Right lobe of liver (tissue), 6 donors: Measurements from ENCODE around the gene KRTAP21-2. TPM values are rescaled to one million over a fixed set of nuclear protein-coding genes. Genes with fewer than 3 reads are reported as not detected.
"Not testable (repeated sequence)": the region's sequence is repeated elsewhere in the genome, so short reads cannot be mapped to it uniquely, and the experiment has no call there.

Experiments used
- ATAC-seq, 4 donors: fragments of 200-7000 bp; cut with Tn5 transposase; one replicate each; pipeline ENCODE4 v1.9.1; 2020; ENCODE audit warnings: mild to moderate bottlenecking in 4 of 4, moderate library complexity in 4 of 4
- DNase-seq, 3 donors: peaks; one replicate each; pipeline ENCODE4 v3.0.0-alpha.2; 2020
- H3K27ac ChIP-seq, 3 donors: fragments of 200-600 bp; one replicate each; pipeline ENCODE4 v1.8.0; 2022
- H3K27me3 ChIP-seq, 2 donors: fragments of 200-600 bp; one replicate each; pipeline ENCODE4 v1.8.0; 2022
- H3K36me3 ChIP-seq, 4 donors: fragments of 200-600 bp; sonication (generic) in 1 of 4; one replicate each; pipeline versions ENCODE4 v1.5.1 to v1.8.0; 2017 to 2022; ENCODE audit warnings: control low read depth in 1 of 4
- H3K4me1 ChIP-seq, 4 donors: fragments of 200-600 bp; sonication (generic) in 1 of 4; one replicate each; pipeline versions ENCODE4 v1.5.1 to v1.8.0; 2017 to 2022; ENCODE audit warnings: control low read depth in 1 of 4
- H3K4me3 ChIP-seq, 3 donors: fragments of 200-600 bp; one replicate each; pipeline ENCODE4 v1.8.0; 2022
- H3K9me3 ChIP-seq, 4 donors: fragments of 200-600 bp; sonication (generic) in 1 of 4; one replicate each; pipeline versions ENCODE4 v1.5.1 to v1.8.0; 2017 to 2022; ENCODE audit warnings: control low read depth in 1 of 4
- POLR2A ChIP-seq: fragments of 450-650 bp; IDR thresholded peaks from one replicate; pipeline ENCODE4 v1.6.1; 2017; ENCODE audit warnings: antibody characterized with exemption, mild to moderate bottlenecking
- WGBS: methylation state at CpG from one replicate; pipeline ENCODE4 v1.1.6; 2018; ENCODE audit warnings: low coverage, low lambda C conversion rate; ENCODE audit not compliant: insufficient coverage; ENCODE audit errors: missing lambda C conversion rate; 5-methylcytosine and 5-hydroxymethylcytosine counted together
- intact Hi-C, 2 donors: fragments of 100-400 bp; cut with DNase I; formaldehyde crosslinking; loops; one replicate each; pipeline versions ENCODE4 v1.11.2 to v1.14.1; 2022
- total RNA-seq, 6 experiments: library from RNA; depleted of rRNA in 2 of 6; stranded (reverse); fragments of >200 nt in 2 of 6; fragmentation: NEBNext Ultra II Directional in 3 of 6; extraction: Animal tissue kit (Norgen Biotek cat#: 25700) in 3 of 6; gene quantifications; one replicate each; pipeline versions ENCODE4 v1.1.0 to v1.2.4, GENCODE V29; 2016 to 2023
- TF ChIP-seq, protein P1 (sequence below), 4 donors: fragments of 200-600 bp in 3 of 4; fragments of 450-650 bp in 1 of 4; IDR thresholded peaks; one replicate each; pipeline versions ENCODE4 v1.5.1 to v1.8.0; 2016 to 2022; ENCODE audit warnings: antibody characterized with exemption in 4 of 4, mild to moderate bottlenecking in 2 of 4
- donor health status: DM: no; HTN: yes; CAD: no.
- donor health status: DM: no; HTN: no; CAD: no.
- donor health status: DM: no; HTN: no; CAD: no.
- donor health status: DM: no; HTN: yes; CAD: no.
- donor health status: DM: no; HTN: yes; CAD: no.

Gene KRTAP21-2
- total RNA-seq, 6 experiments from 2014 or later, result not detected

- TF ChIP-seq, protein P1, sequence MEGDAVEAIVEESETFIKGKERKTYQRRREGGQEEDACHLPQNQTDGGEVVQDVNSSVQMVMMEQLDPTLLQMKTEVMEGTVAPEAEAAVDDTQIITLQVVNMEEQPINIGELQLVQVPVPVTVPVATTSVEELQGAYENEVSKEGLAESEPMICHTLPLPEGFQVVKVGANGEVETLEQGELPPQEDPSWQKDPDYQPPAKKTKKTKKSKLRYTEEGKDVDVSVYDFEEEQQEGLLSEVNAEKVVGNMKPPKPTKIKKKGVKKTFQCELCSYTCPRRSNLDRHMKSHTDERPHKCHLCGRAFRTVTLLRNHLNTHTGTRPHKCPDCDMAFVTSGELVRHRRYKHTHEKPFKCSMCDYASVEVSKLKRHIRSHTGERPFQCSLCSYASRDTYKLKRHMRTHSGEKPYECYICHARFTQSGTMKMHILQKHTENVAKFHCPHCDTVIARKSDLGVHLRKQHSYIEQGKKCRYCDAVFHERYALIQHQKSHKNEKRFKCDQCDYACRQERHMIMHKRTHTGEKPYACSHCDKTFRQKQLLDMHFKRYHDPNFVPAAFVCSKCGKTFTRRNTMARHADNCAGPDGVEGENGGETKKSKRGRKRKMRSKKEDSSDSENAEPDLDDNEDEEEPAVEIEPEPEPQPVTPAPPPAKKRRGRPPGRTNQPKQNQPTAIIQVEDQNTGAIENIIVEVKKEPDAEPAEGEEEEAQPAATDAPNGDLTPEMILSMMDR (IDR thresholded peaks at IDR 0.05), result no peak
- TF ChIP-seq POLR2A, result no peak
- intact Hi-C loops, result no loop called here
- WGBS, result 35% methylated on average over 2 of the region's 2 CpGs
These were observed 13.7 kb upstream of the KRTAP21-2 start for GRCh38 chr21:30760776-30761175.

DNA sequence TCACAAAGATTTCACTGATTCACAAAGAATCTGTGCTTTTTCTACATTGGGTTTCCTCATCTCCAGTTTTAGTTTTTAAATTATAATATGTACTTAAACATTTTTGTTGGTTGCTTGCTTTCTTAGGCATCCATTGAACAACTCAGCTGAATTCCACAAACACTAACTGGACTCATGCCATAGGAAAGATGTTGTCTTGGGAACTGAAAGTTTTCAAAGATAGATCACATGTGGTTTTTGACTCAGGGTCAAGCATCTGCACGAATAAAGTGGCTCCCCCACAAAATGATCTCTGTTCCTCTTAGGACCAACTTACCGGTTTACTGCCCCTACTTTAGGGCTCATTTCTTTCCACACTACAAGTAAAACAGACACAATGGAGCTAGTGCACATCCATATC is 11.2 kb upstream of the KRTAP21-2 start:
- H3K36me3 ChIP-seq, result no peaks in the 10 kb centered on the region
- no peak overlapping the region for H3K4me3 ChIP-seq
- no peak for TF ChIP-seq POLR2A
- TF ChIP-seq, protein P1 (IDR thresholded peaks at IDR 0.05), result no peak
- 51% methylated on average over 2 of the region's 2 CpGs for WGBS
- H3K27me3 ChIP-seq, result no peaks in the 10 kb centered on the region
- ATAC-seq (no peak), DNase-seq (no peak)
- intact Hi-C loops, result no loop called here
- no peaks in the 10 kb centered on the region for H3K9me3 ChIP-seq
- no peaks in the 10 kb centered on the region for H3K4me1 ChIP-seq
- H3K27ac ChIP-seq, result no peak overlapping the region

More at GRCh38 chr21:30760776-30761175, 13.7 kb upstream of the KRTAP21-2 start:
- no peaks in the 10 kb centered on the region for H3K9me3 ChIP-seq
- H3K4me1 ChIP-seq, result no peaks in the 10 kb centered on the region
- no peak overlapping the region for H3K27ac ChIP-seq
- DNase-seq (no peak), ATAC-seq (no peak)
- no peaks in the 10 kb centered on the region for H3K36me3 ChIP-seq
- no peak overlapping the region for H3K4me3 ChIP-seq
- H3K27me3 ChIP-seq, result no peaks in the 10 kb centered on the region

GRCh38 chr21:30755328-30755727 is 8.3 kb upstream of the KRTAP21-2 start, which contains the start of gene KRTAP21-1:
Gene KRTAP21-1 (minus strand): TSS chr21:30755428. CDS start chr21:30755378, 50 bp downstream.
- H3K9me3 ChIP-seq, H3K27me3 ChIP-seq, H3K4me3 ChIP-seq, intact Hi-C loops, H3K27ac ChIP-seq, DNase-seq, H3K36me3 ChIP-seq, ATAC-seq, H3K4me1 ChIP-seq: not testable (repeated sequence)
- no CpG with 5 or more reads among the region's 2 CpGs for WGBS

DNA sequence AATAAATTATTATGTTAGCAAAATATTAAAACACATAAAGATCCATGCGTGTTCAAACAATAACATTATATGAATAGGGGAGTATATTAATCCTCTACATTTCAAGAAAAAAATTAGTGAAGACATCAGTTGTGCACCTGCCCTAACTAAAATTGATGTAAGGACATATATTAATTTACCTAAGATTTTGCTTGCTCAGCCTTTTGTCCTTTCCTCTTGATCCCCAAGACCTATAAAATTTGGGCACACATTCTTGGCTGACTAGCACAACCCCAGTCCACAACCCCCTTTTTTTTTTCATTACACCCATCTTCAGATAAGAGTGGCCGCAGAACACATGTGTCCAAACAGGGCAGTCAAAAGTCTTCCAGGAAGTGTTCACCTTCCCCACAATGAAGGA is 6.6 kb downstream of the KRTAP21-2 start:
- Histone ChIP-seq H3K36me3 (no peaks in the 10 kb centered on the region), H3K4me1 (no peaks in the 10 kb centered on the region), H3K9me3 (no peaks in the 10 kb centered on the region), H3K27me3 (no peaks in the 10 kb centered on the region), H3K27ac (no peak overlapping the region), H3K4me3 (no peak overlapping the region)
- intact Hi-C loops, result no loop called here
- DNase-seq (no peak), ATAC-seq (no peak)
- 69% methylated on average over 2 of the region's 2 CpGs for WGBS
- no peak for TF ChIP-seq POLR2A
- TF ChIP-seq, protein P1 (IDR thresholded peaks at IDR 0.05), result no peak

DNA sequence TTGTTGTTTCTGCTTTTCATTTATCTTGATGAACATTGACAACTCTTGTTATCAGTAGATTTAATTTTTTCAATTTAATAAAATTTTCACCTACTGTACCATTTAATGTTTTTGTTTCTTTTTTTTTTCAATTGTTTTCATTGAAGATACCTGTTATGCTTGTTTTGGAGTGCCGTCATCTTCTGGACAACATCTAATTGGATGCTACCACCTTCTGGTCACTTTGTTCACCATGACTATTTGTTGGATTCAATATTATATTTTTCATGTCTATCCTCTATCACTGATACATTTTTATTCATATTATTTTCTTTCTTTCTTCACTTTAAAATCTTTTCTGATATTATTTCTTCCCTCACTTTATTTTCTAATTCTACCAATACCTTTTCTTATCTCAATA is 14.0 kb downstream of the KRTAP21-2 start:
- WGBS, result 58% methylated on average over 1 of the region's 1 CpG
- intact Hi-C loops, result no loop called here
- H3K4me1 ChIP-seq, result no peaks in the 10 kb centered on the region
- no peak overlapping the region for H3K4me3 ChIP-seq
- H3K9me3 ChIP-seq, result no peaks in the 10 kb centered on the region
- H3K27ac ChIP-seq, result no peak overlapping the region
- TF ChIP-seq POLR2A, result no peak
- TF ChIP-seq, protein P1 (IDR thresholded peaks at IDR 0.05), result no peak
- H3K27me3 ChIP-seq, result no peaks in the 10 kb centered on the region
- ATAC-seq (no peak), DNase-seq (no peak)
- no peaks in the 10 kb centered on the region for H3K36me3 ChIP-seq
